ENCODE results near the gene KLK4. TPM values are rescaled to one million over a fixed set of nuclear protein-coding genes. Genes with fewer than 3 reads are reported as not detected.

KLK4 gene
- total and polyA plus RNA-seq, 7 experiments from 2014 or later: not detected

DNA sequence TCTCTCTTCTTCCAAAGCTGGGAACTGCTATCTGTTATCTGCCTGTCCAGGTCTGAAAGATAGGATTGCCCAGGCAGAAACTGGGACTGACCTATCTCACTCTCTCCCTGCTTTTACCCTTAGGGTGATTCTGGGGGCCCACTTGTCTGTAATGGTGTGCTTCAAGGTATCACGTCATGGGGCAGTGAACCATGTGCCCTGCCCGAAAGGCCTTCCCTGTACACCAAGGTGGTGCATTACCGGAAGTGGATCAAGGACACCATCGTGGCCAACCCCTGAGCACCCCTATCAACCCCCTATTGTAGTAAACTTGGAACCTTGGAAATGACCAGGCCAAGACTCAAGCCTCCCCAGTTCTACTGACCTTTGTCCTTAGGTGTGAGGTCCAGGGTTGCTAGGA is 51.3 kb downstream of the KLK4 start:
- Mint-ChIP-seq H3K4me3 (no peak overlapping the region), H3K9me3 (peaks cover 0 to 21% (median 6%) of the 10 kb centered on the region in 11 donors), H3K27ac (no peak overlapping the region), H3K4me1 (peaks cover 0 to 8% (median 0%) of the 10 kb centered on the region in 7 donors), H3K27me3 (peaks cover 15 to 74% (median 61%) of the 10 kb centered on the region in 5 donors), H3K36me3 (peaks cover 0 to 8% (median 0%) of the 10 kb centered on the region in 5 donors)
- H3K27ac ChIP-seq (ENCODE audit: low read depth, low read length): no peak overlapping the region
- intact Hi-C loops (cut with micrococcal nuclease): no loop called here
- H3K4me1 ChIP-seq (ENCODE audit: control insufficient read depth in 2 of 2, insufficient read depth in 2 of 2, low read length in 2 of 2): no peaks in the 10 kb centered on the region
- ATAC-seq: no peak
- H3K27me3 ChIP-seq (ENCODE audit: control insufficient read depth in 2 of 2, insufficient read depth in 2 of 2, low read length in 2 of 2): peaks cover 0 to 4% of the 10 kb centered on the region in 2 donors
- no peaks in the 10 kb centered on the region for H3K9me3 ChIP-seq (ENCODE audit: control insufficient read depth in 2 of 3, low read length in 3 of 3)
- no peak for DNase-seq
- H3K36me3 ChIP-seq (ENCODE audit: control insufficient read depth in 2 of 3, insufficient read depth in 3 of 3, low read length in 3 of 3): no peaks in the 10 kb centered on the region
- H3K4me3 ChIP-seq (ENCODE audit: low read length): no peak overlapping the region
- ChIA-PET CTCF (no interaction called here), POLR2A (no interaction called here)

DNA sequence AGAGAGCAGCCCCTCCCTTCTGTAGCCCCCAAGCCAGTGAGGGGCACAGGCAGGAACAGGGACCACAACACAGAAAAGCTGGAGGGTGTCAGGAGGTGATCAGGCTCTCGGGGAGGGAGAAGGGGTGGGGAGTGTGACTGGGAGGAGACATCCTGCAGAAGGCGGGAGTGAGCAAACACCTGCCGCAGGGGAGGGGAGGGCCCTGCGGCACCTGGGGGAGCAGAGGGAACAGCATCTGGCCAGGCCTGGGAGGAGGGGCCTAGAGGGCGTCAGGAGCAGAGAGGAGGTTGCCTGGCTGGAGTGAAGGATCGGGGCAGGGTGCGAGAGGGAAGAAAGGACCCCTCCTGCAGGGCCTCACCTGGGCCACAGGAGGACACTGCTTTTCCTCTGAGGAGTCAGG is 52.3 kb downstream of the KLK4 start:
- Histone ChIP-seq H3K4me1 (ENCODE audit: control insufficient read depth in 2 of 2, insufficient read depth in 2 of 2, low read length in 2 of 2) (no peaks in the 10 kb centered on the region), H3K36me3 (ENCODE audit: control insufficient read depth in 2 of 3, insufficient read depth in 3 of 3, low read length in 3 of 3) (no peaks in the 10 kb centered on the region), H3K9me3 (ENCODE audit: control insufficient read depth in 2 of 3, low read length in 3 of 3) (no peaks in the 10 kb centered on the region), H3K27me3 (ENCODE audit: control insufficient read depth in 2 of 2, insufficient read depth in 2 of 2, low read length in 2 of 2) (peaks cover 0 to 4% of the 10 kb centered on the region in 2 donors), H3K27ac (ENCODE audit: low read depth, low read length) (no peak overlapping the region), H3K4me3 (ENCODE audit: low read length) (no peak overlapping the region)
- DNase-seq (no peak), ATAC-seq (no peak)
- ChIA-PET CTCF (no interaction called here), POLR2A (no interaction called here)
- intact Hi-C loops (cut with micrococcal nuclease): no loop called here
- H3K4me3 Mint-ChIP-seq: no peak overlapping the region
- H3K9me3 Mint-ChIP-seq: peaks cover 0 to 21% (median 6%) of the 10 kb centered on the region in 11 donors
- H3K36me3 Mint-ChIP-seq: peaks cover 0 to 12% (median 0%) of the 10 kb centered on the region in 5 donors
- H3K27ac Mint-ChIP-seq: no peak overlapping the region
- peaks cover 0 to 8% (median 0%) of the 10 kb centered on the region in 7 donors for H3K4me1 Mint-ChIP-seq
- peaks cover 13 to 76% (median 66%) of the 10 kb centered on the region in 5 donors for H3K27me3 Mint-ChIP-seq

DNA sequence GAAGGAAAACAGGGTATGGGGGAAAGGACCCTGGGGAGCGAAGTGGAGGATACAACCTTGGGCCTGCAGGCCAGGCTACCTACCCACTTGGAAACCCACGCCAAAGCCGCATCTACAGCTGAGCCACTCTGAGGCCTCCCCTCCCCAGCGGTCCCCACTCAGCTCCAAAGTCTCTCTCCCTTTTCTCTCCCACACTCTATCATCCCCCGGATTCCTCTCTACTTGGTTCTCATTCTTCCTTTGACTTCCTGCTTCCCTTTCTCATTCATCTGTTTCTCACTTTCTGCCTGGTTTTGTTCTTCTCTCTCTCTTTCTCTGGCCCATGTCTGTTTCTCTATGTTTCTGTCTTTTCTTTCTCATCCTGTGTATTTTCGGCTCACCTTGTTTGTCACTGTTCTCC is 53.8 kb downstream of the KLK4 start:
- CTCF ChIA-PET: no interaction called here
- peaks cover 0 to 21% (median 5%) of the 10 kb centered on the region in 11 donors for H3K9me3 Mint-ChIP-seq

More for the DNA sequence above, 53.8 kb downstream of the KLK4 start:
- Histone ChIP-seq H3K36me3 (ENCODE audit: control insufficient read depth in 2 of 3, insufficient read depth in 3 of 3, low read length in 3 of 3) (no peaks in the 10 kb centered on the region), H3K27ac (ENCODE audit: low read depth, low read length) (no peak overlapping the region), H3K27me3 (ENCODE audit: control insufficient read depth in 2 of 2, insufficient read depth in 2 of 2, low read length in 2 of 2) (peaks cover 0 to 4% of the 10 kb centered on the region in 2 donors), H3K9me3 (ENCODE audit: control insufficient read depth in 2 of 3, low read length in 3 of 3) (no peaks in the 10 kb centered on the region), H3K4me1 (ENCODE audit: control insufficient read depth in 2 of 2, insufficient read depth in 2 of 2, low read length in 2 of 2) (no peaks in the 10 kb centered on the region), H3K4me3 (ENCODE audit: low read length) (no peak overlapping the region)
- Mint-ChIP-seq H3K4me3 (no peak overlapping the region), H3K36me3 (peaks cover 0 to 12% (median 0%) of the 10 kb centered on the region in 5 donors), H3K4me1 (peaks cover 0 to 8% (median 0%) of the 10 kb centered on the region in 7 donors), H3K27me3 (peaks cover 17 to 71% (median 62%) of the 10 kb centered on the region in 5 donors), H3K27ac (no peak overlapping the region)
- intact Hi-C loops (cut with micrococcal nuclease): no loop called here
- DNase-seq (no peak), ATAC-seq (no peak)
- POLR2A ChIA-PET: no interaction called here

Other genes starting within 250 kb of the KLK4 start
- under 1 TPM in 2 of 5 experiments, not detected in 3; 0.64 to 0.69 TPM for gene SHANK1, start 191.6 kb downstream of the KLK4 start, total RNA-seq
- not detected for gene SHANK1, start 191.6 kb downstream of the KLK4 start, polyA plus RNA-seq
- gene CLEC11A, start 188.0 kb downstream of the KLK4 start, total RNA-seq: 1 to 10 TPM in 4 of 5 experiments, under 1 TPM in 1; 0.36 to 4.6 (median 3.1) TPM
- 1 to 10 TPM; 2.4 to 6.4 TPM for gene CLEC11A, start 188.0 kb downstream of the KLK4 start, polyA plus RNA-seq
- not detected for gene GPR32, start 140.9 kb downstream of the KLK4 start, total RNA-seq
- not detected for gene GPR32, start 140.9 kb downstream of the KLK4 start, polyA plus RNA-seq
- not detected for gene ACP4, start 121.0 kb downstream of the KLK4 start, total RNA-seq
- not detected for gene ACP4, start 121.0 kb downstream of the KLK4 start, polyA plus RNA-seq
- gene KLK1, start 87.6 kb downstream of the KLK4 start, total RNA-seq: 1 to 10 TPM in 1 of 5 experiments, not detected in 4; 1.3 TPM
- gene KLK1, start 87.6 kb downstream of the KLK4 start, polyA plus RNA-seq: not detected
- not detected for gene KLK15, start 77.8 kb downstream of the KLK4 start, total RNA-seq
- not detected for gene KLK15, start 77.8 kb downstream of the KLK4 start, polyA plus RNA-seq
- not detected for gene KLK3, start 56.5 kb downstream of the KLK4 start, total RNA-seq
- gene KLK3, start 56.5 kb downstream of the KLK4 start, polyA plus RNA-seq: not detected
- not detected for gene KLK2, start 38.0 kb downstream of the KLK4 start, total RNA-seq
- not detected for gene KLK2, start 38.0 kb downstream of the KLK4 start, polyA plus RNA-seq
- not detected for gene KLK5, start 41.6 kb upstream of the KLK4 start, total RNA-seq
- not detected for gene KLK5, start 41.6 kb upstream of the KLK4 start, polyA plus RNA-seq
- not detected for gene KLK6, start 58.2 kb upstream of the KLK4 start, total RNA-seq
- not detected for gene KLK6, start 58.2 kb upstream of the KLK4 start, polyA plus RNA-seq
- gene KLK7, start 72.5 kb upstream of the KLK4 start, total RNA-seq: not detected
- not detected for gene KLK7, start 72.5 kb upstream of the KLK4 start, polyA plus RNA-seq
- gene KLK8, start 90.2 kb upstream of the KLK4 start, total RNA-seq: not detected
- gene KLK8, start 90.2 kb upstream of the KLK4 start, polyA plus RNA-seq: not detected
- not detected for gene KLK10, start 108.3 kb upstream of the KLK4 start, total RNA-seq
- gene KLK10, start 108.3 kb upstream of the KLK4 start, polyA plus RNA-seq: not detected
- not detected for gene KLK11, start 115.2 kb upstream of the KLK4 start, total RNA-seq
- gene KLK11, start 115.2 kb upstream of the KLK4 start, polyA plus RNA-seq: not detected
- gene KLK12, start 123.6 kb upstream of the KLK4 start, total RNA-seq: not detected
- gene KLK12, start 123.6 kb upstream of the KLK4 start, polyA plus RNA-seq: not detected
- not detected for gene KLK13, start 153.7 kb upstream of the KLK4 start, total RNA-seq
- gene KLK13, start 153.7 kb upstream of the KLK4 start, polyA plus RNA-seq: not detected
- gene KLK14, start 171.5 kb upstream of the KLK4 start, total RNA-seq: under 1 TPM; 0.34 to 0.92 (median 0.66) TPM
- gene KLK14, start 171.5 kb upstream of the KLK4 start, polyA plus RNA-seq: not detected
- gene CTU1, start 197.0 kb upstream of the KLK4 start, total RNA-seq: 10 to 100 TPM in 3 of 5 experiments, 1 to 10 TPM in 2; 3.3 to 11.8 (median 10.5) TPM
- gene CTU1, start 197.0 kb upstream of the KLK4 start, polyA plus RNA-seq: 1 to 10 TPM; 3.0 to 6.3 TPM
- gene SIGLEC9, start 213.5 kb upstream of the KLK4 start, total RNA-seq: 10 to 100 TPM in 1 of 5 experiments, 1 to 10 TPM in 3, under 1 TPM in 1; 0.34 to 26.8 (median 2.2) TPM
- under 1 TPM; 0.46 to 0.69 TPM for gene SIGLEC9, start 213.5 kb upstream of the KLK4 start, polyA plus RNA-seq
- 10 to 100 TPM in 1 of 5 experiments, under 1 TPM in 3, not detected in 1; 0.67 to 10.3 (median 0.83) TPM for gene SIGLEC7, start 230.9 kb upstream of the KLK4 start, total RNA-seq
- gene SIGLEC7, start 230.9 kb upstream of the KLK4 start, polyA plus RNA-seq: under 1 TPM in 1 of 2 donors, not detected in 1; 0.25 TPM